Activated CD8-positive, alpha-beta memory T cell treated with anti-CD3 and anti-CD28 coated beads, Interleukin-2, amount 10 ng/mL, durations not matched to agents 7 days and 5 days (primary cell): ENCODE data around the gene METTL3. TPM values are rescaled to one million over a fixed set of nuclear protein-coding genes. Genes with fewer than 3 reads are reported as not detected.

Source experiments
- total RNA-seq, 2 experiments: library from RNA; stranded (reverse); gene quantifications; one replicate each; pipeline ENCODE4 v1.2.3, GENCODE V29; 2021

Gene METTL3
- total RNA-seq, 2 experiments from 2014 or later: 93.5 to 94.1 TPM

Other genes starting within 250 kb of the METTL3 start
- 100 to 1,000 TPM; 718 to 921 TPM for gene HNRNPC, start 241.9 kb downstream of the METTL3 start, total RNA-seq
- gene RPGRIP1, start 231.3 kb downstream of the METTL3 start, total RNA-seq: not detected
- 100 to 1,000 TPM; 130 to 151 TPM for gene SUPT16H, start 127.3 kb downstream of the METTL3 start, total RNA-seq
- gene CHD8, start 55.2 kb downstream of the METTL3 start, total RNA-seq: 100 to 1,000 TPM; 130 to 138 TPM
- gene RAB2B, start 34.4 kb downstream of the METTL3 start, total RNA-seq: 10 to 100 TPM; 26.1 to 28.2 TPM
- gene TOX4, start 34.1 kb downstream of the METTL3 start, total RNA-seq: 10 to 100 TPM; 72.7 to 87.1 TPM
- gene SALL2, start 15.0 kb upstream of the METTL3 start, total RNA-seq: 1 to 10 TPM; 1.3 to 1.5 TPM
- gene OR10G3, start 68.7 kb upstream of the METTL3 start, total RNA-seq: not detected
- gene OR10G2, start 123.6 kb upstream of the METTL3 start, total RNA-seq: not detected
- not detected for gene OR4E2, start 142.5 kb upstream of the METTL3 start, total RNA-seq
- not detected for gene OR4E1, start 162.5 kb upstream of the METTL3 start, total RNA-seq